Caco-2 (cell line): Measurements from ENCODE around the gene MAP9. TPM values are rescaled to one million over a fixed set of nuclear protein-coding genes. Genes with fewer than 3 reads are reported as not detected.

Source experiments
- BruUV-seq: library from RNA; stranded (reverse); fragments of 400-500 nt; replicated peaks from 2 replicates; lab custom pipeline; 2021; lab: Mats Ljungman, UMichigan
- CTCF ChIA-PET: fragments of 300-600 bp; sonication (Branson Sonifier 250); formaldehyde crosslinking; loops from one replicate; lab custom pipeline; 2022; ENCODE audit warnings: antibody characterized with exemption; lab: Charles Lee
- POLR2A ChIA-PET: fragments of 300-600 bp; sonication (Branson Sonifier 250); formaldehyde crosslinking; loops from one replicate; lab custom pipeline; 2022; ENCODE audit warnings: antibody characterized with exemption; lab: Charles Lee
- DNase-seq, 2 experiments: peaks; one replicate each; pipeline versions ENCODE4 v3.0.0 to v3.0.0-alpha.2; 2020 to 2022
- H3K27me3 ChIP-seq: replicated peaks from 2 replicates; pipeline ENCODE4 v1.6.0; 2011; ENCODE audit warnings: low read length; ENCODE audit not compliant: control insufficient read depth, insufficient read depth
- H3K36me3 ChIP-seq: 2 replicates; pipeline ENCODE4 v1.5.1; 2011; ENCODE audit warnings: low read length; ENCODE audit not compliant: control insufficient read depth, insufficient read depth
- H3K4me1 ChIP-seq: fragments of 250-450 bp; sonication (Bioruptor Pico); 2 replicates; pipeline ENCODE4 v1.5.1; 2020; ENCODE audit warnings: mild to moderate bottlenecking
- H3K4me3 ChIP-seq: 2 replicates; pipeline ENCODE4 v1.5.1; 2011; ENCODE audit warnings: low read depth, mild to moderate bottlenecking, control low read depth, low read length
- H3K9me3 ChIP-seq: fragments of 250-450 bp; sonication (Bioruptor Pico); 2 replicates; pipeline ENCODE4 v1.5.1; 2020; ENCODE audit warnings: mild to moderate bottlenecking, moderate library complexity
- H3K27ac Mint-ChIP-seq: one replicate; pipeline ENCODE4 v1.8.0; 2022; ENCODE audit warnings: mixed read lengths; ENCODE audit not compliant: unreplicated experiment
- H3K27me3 Mint-ChIP-seq: one replicate; pipeline ENCODE4 v1.8.0; 2022; ENCODE audit warnings: mixed read lengths; ENCODE audit not compliant: insufficient read depth, unreplicated experiment
- H3K36me3 Mint-ChIP-seq: one replicate; pipeline ENCODE4 v1.8.0; 2022; ENCODE audit warnings: mild to moderate bottlenecking, mixed read lengths; ENCODE audit not compliant: insufficient read depth, unreplicated experiment
- H3K4me1 Mint-ChIP-seq: one replicate; pipeline ENCODE4 v1.8.0; 2022; ENCODE audit warnings: low read depth, mixed read lengths; ENCODE audit not compliant: unreplicated experiment
- H3K4me3 Mint-ChIP-seq: one replicate; pipeline ENCODE4 v1.8.0; 2022; ENCODE audit warnings: mild to moderate bottlenecking, moderate library complexity, mixed read lengths; ENCODE audit not compliant: unreplicated experiment
- H3K9me3 Mint-ChIP-seq: one replicate; pipeline ENCODE4 v1.8.0; 2022; ENCODE audit warnings: mixed read lengths; ENCODE audit not compliant: unreplicated experiment
- CTCF ChIP-seq, 2 experiments: fragments of 200-600 bp in 1 of 2; IDR thresholded peaks; 1 replicate in 1 of 2; 2 replicates in 1 of 2; pipeline versions ENCODE4 v1.5.1 to v1.8.0; 2011 to 2022; ENCODE audit warnings: antibody characterized with exemption in 1 of 2, control low read depth in 1 of 2, inconsistent platforms in 1 of 2, low read depth in 1 of 2, low read length in 1 of 2, mild to moderate bottlenecking in 1 of 2, moderate library complexity in 1 of 2; ENCODE audit not compliant: insufficient read depth in 1 of 2, severe bottlenecking in 1 of 2, unreplicated experiment in 1 of 2
- intact Hi-C: fragments of 100-400 bp; cut with micrococcal nuclease; formaldehyde crosslinking; loops from one replicate; pipeline ENCODE4 v1.10.0; 2022; ENCODE audit not compliant: unreplicated experiment
- total RNA-seq: library from RNA; stranded (reverse); gene quantifications from 2 replicates; pipeline ENCODE4 v1.2.3, GENCODE V29; 2022

The MAP9 gene
- total RNA-seq, 1 experiment from 2014 or later = not detected

- TF ChIP-seq CTCF (IDR thresholded peaks at IDR 0.05; ENCODE audit: insufficient read depth in 1 of 2, low read depth in 1 of 2, low read length in 1 of 2, severe bottlenecking in 1 of 2, unreplicated experiment in 1 of 2) = no peak
- intact Hi-C loops = no loop called here
- H3K27me3 ChIP-seq = no peaks in the 10 kb centered on the region
- H3K4me1 ChIP-seq = no peaks in the 10 kb centered on the region
- Mint-ChIP-seq H3K9me3 (no peaks in the 10 kb centered on the region), H3K27ac (no peak overlapping the region), H3K4me3 (no peak overlapping the region), H3K27me3 (no peaks in the 10 kb centered on the region), H3K36me3 (no peaks in the 10 kb centered on the region), H3K4me1 (no peaks in the 10 kb centered on the region)
- CTCF ChIA-PET = no interaction called here
- no peaks in the 10 kb centered on the region for H3K9me3 ChIP-seq
- POLR2A ChIA-PET = no interaction called here
- BruUV-seq = no TSS peak
- DNase-seq = no peak
- H3K4me3 ChIP-seq = no peak overlapping the region
- no peaks in the 10 kb centered on the region for H3K36me3 ChIP-seq
Observed at GRCh38 chr4:155411546-155411945, 34.8 kb upstream of the MAP9 start.

GRCh38 chr4:155408796-155409195 is 32.0 kb upstream of the MAP9 start:
- peaks cover 3% of the 10 kb centered on the region for H3K4me1 ChIP-seq
- no peak overlapping the region for H3K4me3 ChIP-seq
- no peaks in the 10 kb centered on the region for H3K36me3 Mint-ChIP-seq
- no peaks in the 10 kb centered on the region for H3K27me3 ChIP-seq
- no peak for DNase-seq
- no peaks in the 10 kb centered on the region for H3K4me1 Mint-ChIP-seq
- H3K9me3 Mint-ChIP-seq = no peaks in the 10 kb centered on the region
- intact Hi-C loops = no loop called here
- no peaks in the 10 kb centered on the region for H3K9me3 ChIP-seq
- H3K27ac Mint-ChIP-seq = no peak overlapping the region
- CTCF ChIA-PET = no interaction called here
- TF ChIP-seq CTCF (IDR thresholded peaks at IDR 0.05; ENCODE audit: insufficient read depth in 1 of 2, low read depth in 1 of 2, low read length in 1 of 2, severe bottlenecking in 1 of 2, unreplicated experiment in 1 of 2) = no peak
- no peak overlapping the region for H3K4me3 Mint-ChIP-seq
- BruUV-seq = no TSS peak
- POLR2A ChIA-PET = no interaction called here
- no peaks in the 10 kb centered on the region for H3K27me3 Mint-ChIP-seq
- no peaks in the 10 kb centered on the region for H3K36me3 ChIP-seq

- Mint-ChIP-seq H3K4me1 (peaks cover 12% of the 10 kb centered on the region), H3K27ac (no peak overlapping the region), H3K36me3 (no peaks in the 10 kb centered on the region), H3K27me3 (no peaks in the 10 kb centered on the region), H3K9me3 (no peaks in the 10 kb centered on the region), H3K4me3 (no peak overlapping the region)
- no TSS peak for BruUV-seq
- no peak for DNase-seq
- TF ChIP-seq CTCF (IDR thresholded peaks at IDR 0.05; ENCODE audit: insufficient read depth in 1 of 2, low read depth in 1 of 2, low read length in 1 of 2, severe bottlenecking in 1 of 2, unreplicated experiment in 1 of 2) = no peak
- ChIA-PET POLR2A (no interaction called here), CTCF (no interaction called here)
- peaks cover 16% of the 10 kb centered on the region for H3K4me1 ChIP-seq
- no peaks in the 10 kb centered on the region for H3K9me3 ChIP-seq
- H3K36me3 ChIP-seq = no peaks in the 10 kb centered on the region
- no peak overlapping the region for H3K4me3 ChIP-seq
- intact Hi-C loops = no loop called here
- no peaks in the 10 kb centered on the region for H3K27me3 ChIP-seq
Observed at GRCh38 chr4:155407480-155407879, 30.7 kb upstream of the MAP9 start.
